WTC11 (cell line): Measurements from ENCODE around the gene UBXN11. TPM values are rescaled to one million over a fixed set of nuclear protein-coding genes. Genes with fewer than 3 reads are reported as not detected.
"Not testable (repeated sequence)": the region's sequence is repeated elsewhere in the genome, so short reads cannot be mapped to it uniquely, and the experiment has no call there.

Experiments
- ATAC-seq: fragments of 200-7000 bp; cut with Tn5 transposase; 2 replicates; pipeline ENCODE4 v1.10.0; 2021; ENCODE audit warnings: mild to moderate bottlenecking, moderate library complexity
- CTCF ChIA-PET: fragments of 300-600 bp; sonication (Branson Sonifier 250); formaldehyde crosslinking; loops from one replicate; lab custom pipeline; 2021; ENCODE audit warnings: antibody characterized with exemption; lab: Charles Lee
- POLR2A ChIA-PET: fragments of 350-600 bp; sonication (Branson Sonifier 250); formaldehyde crosslinking; loops from one replicate; lab custom pipeline; 2021; ENCODE audit warnings: antibody characterized with exemption; lab: Charles Lee
- DNase-seq: peaks from one replicate; pipeline ENCODE4 v3.0.0; 2021; ENCODE audit warnings: low spot score
- H3K27ac Mint-ChIP-seq: 2 replicates; pipeline ENCODE4 v1.8.0; 2021; ENCODE audit warnings: mixed read lengths
- H3K27me3 Mint-ChIP-seq: 2 replicates; pipeline ENCODE4 v1.8.0; 2021; ENCODE audit warnings: low read depth, mild to moderate bottlenecking, moderate library complexity, mixed read lengths
- H3K36me3 Mint-ChIP-seq: 2 replicates; pipeline ENCODE4 v1.8.0; 2021; ENCODE audit warnings: mixed read lengths
- H3K4me1 Mint-ChIP-seq: 2 replicates; pipeline ENCODE4 v1.8.0; 2022; ENCODE audit warnings: mixed read lengths
- H3K4me3 Mint-ChIP-seq: 2 replicates; pipeline ENCODE4 v1.8.0; 2021; ENCODE audit warnings: mild to moderate bottlenecking, moderate library complexity, mixed read lengths
- H3K9me3 Mint-ChIP-seq: 2 replicates; pipeline ENCODE4 v1.8.0; 2021; ENCODE audit warnings: mixed read lengths
- FOXP1 ChIP-seq: sonication (generic); formaldehyde crosslinking; IDR thresholded peaks from 2 replicates; pipeline ENCODE4 v1.8.0; 2022; ENCODE audit warnings: missing genetic modification reagents, mild to moderate bottlenecking, moderate library complexity, borderline replicate concordance
- GABPB1 ChIP-seq: sonication (generic); formaldehyde crosslinking; IDR thresholded peaks from 2 replicates; pipeline ENCODE4 v1.8.1; 2023; ENCODE audit warnings: mild to moderate bottlenecking, missing genetic modification reagents
- JAZF1 ChIP-seq: fragments of 250-450 bp; sonication (Bioruptor Pico); IDR thresholded peaks from 2 replicates; pipeline ENCODE4 v1.9.0; 2021; ENCODE audit warnings: moderate library complexity, mild to moderate bottlenecking, inconsistent platforms
- NR3C1 ChIP-seq: sonication (generic); formaldehyde crosslinking; conservative IDR thresholded peaks from 2 replicates; pipeline ENCODE4 v1.8.1; 2023; ENCODE audit warnings: low read depth, mild to moderate bottlenecking, missing genetic modification reagents
- OVOL2 ChIP-seq: fragments of 250-450 bp; sonication (Bioruptor Pico); IDR thresholded peaks from 2 replicates; pipeline ENCODE4 v1.9.0; 2021; ENCODE audit warnings: mild to moderate bottlenecking, borderline replicate concordance
- RELA ChIP-seq: sonication (generic); formaldehyde crosslinking; IDR thresholded peaks from 2 replicates; pipeline ENCODE4 v1.8.1; 2022; ENCODE audit warnings: missing genetic modification reagents, mild to moderate bottlenecking, borderline replicate concordance
- SOX15 ChIP-seq: fragments of 250-450 bp; sonication (Bioruptor Pico); IDR thresholded peaks from 2 replicates; pipeline ENCODE4 v1.9.0; 2021; ENCODE audit warnings: mild to moderate bottlenecking
- TEAD4 ChIP-seq: sonication (generic); formaldehyde crosslinking; IDR thresholded peaks from 2 replicates; pipeline ENCODE4 v1.8.0; 2022; ENCODE audit warnings: mild to moderate bottlenecking, missing genetic modification reagents
- ZNF219 ChIP-seq: sonication (generic); formaldehyde crosslinking; IDR thresholded peaks from 2 replicates; pipeline ENCODE4 v1.8.0; 2023; ENCODE audit warnings: missing genetic modification reagents, mild to moderate bottlenecking, borderline replicate concordance
- ZNF263 ChIP-seq: sonication (generic); formaldehyde crosslinking; IDR thresholded peaks from 2 replicates; pipeline ENCODE4 v1.8.1; 2022; ENCODE audit warnings: low read depth, mild to moderate bottlenecking, moderate library complexity, missing genetic modification reagents
- total RNA-seq: library from RNA; stranded (reverse); gene quantifications from 3 replicates; pipeline ENCODE4 v1.2.3, GENCODE V29; 2021
- TF ChIP-seq, protein P1 (sequence below): fragments of 250-450 bp; sonication (Bioruptor Pico); IDR thresholded peaks from 2 replicates; pipeline ENCODE4 v1.9.0; 2021; ENCODE audit warnings: moderate library complexity, mild to moderate bottlenecking, inconsistent platforms, borderline replicate concordance
- TF ChIP-seq, protein P2 (sequence below): fragments of 250-450 bp; sonication (Bioruptor Pico); IDR thresholded peaks from 2 replicates; pipeline ENCODE4 v2.1.2; 2022; ENCODE audit warnings: mild to moderate bottlenecking, moderate library complexity
- TF ChIP-seq, protein P3 (sequence below): sonication (generic); formaldehyde crosslinking; IDR thresholded peaks from 2 replicates; pipeline ENCODE4 v1.8.1; 2023; ENCODE audit warnings: mild to moderate bottlenecking, missing genetic modification reagents
- TF ChIP-seq, protein P4 (sequence below): sonication (generic); formaldehyde crosslinking; IDR thresholded peaks from 2 replicates; pipeline ENCODE4 v1.8.1; 2022; ENCODE audit warnings: low read depth, missing genetic modification reagents, borderline replicate concordance
- TF ChIP-seq, protein P5 (sequence below): sonication (generic); formaldehyde crosslinking; IDR thresholded peaks from 2 replicates; pipeline ENCODE4 v1.8.0; 2022; ENCODE audit warnings: missing genetic modification reagents
- TF ChIP-seq, protein P6 (sequence below): sonication (generic); formaldehyde crosslinking; IDR thresholded peaks from 2 replicates; pipeline ENCODE4 v1.8.1; 2023; ENCODE audit warnings: mild to moderate bottlenecking, moderate library complexity, missing genetic modification reagents
- TF ChIP-seq, protein P7 (sequence below): fragments of 200-600 bp; IDR thresholded peaks from 2 replicates; pipeline ENCODE4 v1.8.0; 2022; ENCODE audit warnings: antibody characterized with exemption

Gene UBXN11
- total RNA-seq, 1 experiment from 2014 or later = 14.1 TPM

DNA sequence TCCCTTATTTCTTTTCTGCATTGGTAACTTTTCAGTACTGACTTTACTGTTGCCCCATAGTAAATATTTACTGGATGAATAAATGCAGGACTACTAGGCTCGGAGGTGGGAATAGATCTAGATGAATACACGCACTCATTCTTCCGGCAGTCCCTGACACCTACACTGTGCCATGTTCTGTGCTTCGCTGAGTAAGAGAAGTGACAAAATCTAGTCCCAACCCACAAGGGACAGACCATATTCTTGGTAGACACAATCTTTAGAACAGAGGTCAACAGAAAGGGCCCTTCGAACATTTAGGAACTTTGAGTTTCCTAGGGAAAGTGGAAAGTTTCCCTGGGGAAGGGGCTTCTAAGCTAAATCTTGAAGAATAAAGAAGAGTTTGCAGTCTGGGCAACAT lies 8.1 kb upstream of the UBXN11 start:
- POLR2A ChIA-PET = no interaction called here
- Mint-ChIP-seq H3K9me3 (no peaks in the 10 kb centered on the region), H3K27ac (no peak overlapping the region), H3K4me1 (peaks cover 27% of the 10 kb centered on the region), H3K27me3 (peaks cover 17% of the 10 kb centered on the region), H3K4me3 (no peak overlapping the region), H3K36me3 (no peaks in the 10 kb centered on the region)
- ATAC-seq (no peak), DNase-seq (no peak)
- CTCF ChIA-PET = interaction anchor here (0.6 to 11.1 kb wide), 4 partner anchors 30 to 170 kb away, joined by 3 to 306 read pairs (median 4); partner anchors contain the start of gene SH3BGRL3
- TF ChIP-seq, protein P1, sequence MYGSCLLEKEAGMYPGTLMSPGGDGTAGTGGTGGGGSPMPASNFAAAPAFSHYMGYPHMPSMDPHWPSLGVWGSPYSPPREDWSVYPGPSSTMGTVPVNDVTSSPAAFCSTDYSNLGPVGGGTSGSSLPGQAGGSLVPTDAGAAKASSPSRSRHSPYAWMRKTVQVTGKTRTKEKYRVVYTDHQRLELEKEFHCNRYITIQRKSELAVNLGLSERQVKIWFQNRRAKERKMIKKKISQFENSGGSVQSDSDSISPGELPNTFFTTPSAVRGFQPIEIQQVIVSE (CRISPR knock-in tag) = no peak
- no peak for TF ChIP-seq TEAD4 (CRISPR knock-in tag)
- no peak for TF ChIP-seq GABPB1 (CRISPR knock-in tag)
- TF ChIP-seq, protein P2, sequence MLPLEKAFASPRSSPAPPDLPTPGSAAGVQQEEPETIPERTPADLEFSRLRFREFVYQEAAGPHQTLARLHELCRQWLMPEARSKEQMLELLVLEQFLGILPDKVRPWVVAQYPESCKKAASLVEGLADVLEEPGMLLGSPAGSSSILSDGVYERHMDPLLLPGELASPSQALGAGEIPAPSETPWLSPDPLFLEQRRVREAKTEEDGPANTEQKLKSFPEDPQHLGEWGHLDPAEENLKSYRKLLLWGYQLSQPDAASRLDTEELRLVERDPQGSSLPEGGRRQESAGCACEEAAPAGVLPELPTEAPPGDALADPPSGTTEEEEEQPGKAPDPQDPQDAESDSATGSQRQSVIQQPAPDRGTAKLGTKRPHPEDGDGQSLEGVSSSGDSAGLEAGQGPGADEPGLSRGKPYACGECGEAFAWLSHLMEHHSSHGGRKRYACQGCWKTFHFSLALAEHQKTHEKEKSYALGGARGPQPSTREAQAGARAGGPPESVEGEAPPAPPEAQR = no peak
- TF ChIP-seq ZNF263 = no peak
- no peak for TF ChIP-seq FOXP1 (CRISPR knock-in tag)
- no peak for TF ChIP-seq JAZF1 (CRISPR knock-in tag)
- TF ChIP-seq, protein P3, sequence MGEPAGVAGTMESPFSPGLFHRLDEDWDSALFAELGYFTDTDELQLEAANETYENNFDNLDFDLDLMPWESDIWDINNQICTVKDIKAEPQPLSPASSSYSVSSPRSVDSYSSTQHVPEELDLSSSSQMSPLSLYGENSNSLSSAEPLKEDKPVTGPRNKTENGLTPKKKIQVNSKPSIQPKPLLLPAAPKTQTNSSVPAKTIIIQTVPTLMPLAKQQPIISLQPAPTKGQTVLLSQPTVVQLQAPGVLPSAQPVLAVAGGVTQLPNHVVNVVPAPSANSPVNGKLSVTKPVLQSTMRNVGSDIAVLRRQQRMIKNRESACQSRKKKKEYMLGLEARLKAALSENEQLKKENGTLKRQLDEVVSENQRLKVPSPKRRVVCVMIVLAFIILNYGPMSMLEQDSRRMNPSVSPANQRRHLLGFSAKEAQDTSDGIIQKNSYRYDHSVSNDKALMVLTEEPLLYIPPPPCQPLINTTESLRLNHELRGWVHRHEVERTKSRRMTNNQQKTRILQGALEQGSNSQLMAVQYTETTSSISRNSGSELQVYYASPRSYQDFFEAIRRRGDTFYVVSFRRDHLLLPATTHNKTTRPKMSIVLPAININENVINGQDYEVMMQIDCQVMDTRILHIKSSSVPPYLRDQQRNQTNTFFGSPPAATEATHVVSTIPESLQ (CRISPR knock-in tag) = no peak
- TF ChIP-seq RELA (CRISPR knock-in tag) = no peak
- TF ChIP-seq, protein P4, sequence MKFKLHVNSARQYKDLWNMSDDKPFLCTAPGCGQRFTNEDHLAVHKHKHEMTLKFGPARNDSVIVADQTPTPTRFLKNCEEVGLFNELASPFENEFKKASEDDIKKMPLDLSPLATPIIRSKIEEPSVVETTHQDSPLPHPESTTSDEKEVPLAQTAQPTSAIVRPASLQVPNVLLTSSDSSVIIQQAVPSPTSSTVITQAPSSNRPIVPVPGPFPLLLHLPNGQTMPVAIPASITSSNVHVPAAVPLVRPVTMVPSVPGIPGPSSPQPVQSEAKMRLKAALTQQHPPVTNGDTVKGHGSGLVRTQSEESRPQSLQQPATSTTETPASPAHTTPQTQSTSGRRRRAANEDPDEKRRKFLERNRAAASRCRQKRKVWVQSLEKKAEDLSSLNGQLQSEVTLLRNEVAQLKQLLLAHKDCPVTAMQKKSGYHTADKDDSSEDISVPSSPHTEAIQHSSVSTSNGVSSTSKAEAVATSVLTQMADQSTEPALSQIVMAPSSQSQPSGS (CRISPR knock-in tag) = no peak
- no peak for TF ChIP-seq SOX15 (CRISPR knock-in tag)
- TF ChIP-seq, protein P5, sequence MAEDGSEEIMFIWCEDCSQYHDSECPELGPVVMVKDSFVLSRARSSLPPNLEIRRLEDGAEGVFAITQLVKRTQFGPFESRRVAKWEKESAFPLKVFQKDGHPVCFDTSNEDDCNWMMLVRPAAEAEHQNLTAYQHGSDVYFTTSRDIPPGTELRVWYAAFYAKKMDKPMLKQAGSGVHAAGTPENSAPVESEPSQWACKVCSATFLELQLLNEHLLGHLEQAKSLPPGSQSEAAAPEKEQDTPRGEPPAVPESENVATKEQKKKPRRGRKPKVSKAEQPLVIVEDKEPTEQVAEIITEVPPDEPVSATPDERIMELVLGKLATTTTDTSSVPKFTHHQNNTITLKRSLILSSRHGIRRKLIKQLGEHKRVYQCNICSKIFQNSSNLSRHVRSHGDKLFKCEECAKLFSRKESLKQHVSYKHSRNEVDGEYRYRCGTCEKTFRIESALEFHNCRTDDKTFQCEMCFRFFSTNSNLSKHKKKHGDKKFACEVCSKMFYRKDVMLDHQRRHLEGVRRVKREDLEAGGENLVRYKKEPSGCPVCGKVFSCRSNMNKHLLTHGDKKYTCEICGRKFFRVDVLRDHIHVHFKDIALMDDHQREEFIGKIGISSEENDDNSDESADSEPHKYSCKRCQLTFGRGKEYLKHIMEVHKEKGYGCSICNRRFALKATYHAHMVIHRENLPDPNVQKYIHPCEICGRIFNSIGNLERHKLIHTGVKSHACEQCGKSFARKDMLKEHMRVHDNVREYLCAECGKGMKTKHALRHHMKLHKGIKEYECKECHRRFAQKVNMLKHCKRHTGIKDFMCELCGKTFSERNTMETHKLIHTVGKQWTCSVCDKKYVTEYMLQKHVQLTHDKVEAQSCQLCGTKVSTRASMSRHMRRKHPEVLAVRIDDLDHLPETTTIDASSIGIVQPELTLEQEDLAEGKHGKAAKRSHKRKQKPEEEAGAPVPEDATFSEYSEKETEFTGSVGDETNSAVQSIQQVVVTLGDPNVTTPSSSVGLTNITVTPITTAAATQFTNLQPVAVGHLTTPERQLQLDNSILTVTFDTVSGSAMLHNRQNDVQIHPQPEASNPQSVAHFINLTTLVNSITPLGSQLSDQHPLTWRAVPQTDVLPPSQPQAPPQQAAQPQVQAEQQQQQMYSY = no peak
- no peak for TF ChIP-seq OVOL2 (CRISPR knock-in tag)
- no peak for TF ChIP-seq NR3C1 (CRISPR knock-in tag)
- TF ChIP-seq, protein P6, sequence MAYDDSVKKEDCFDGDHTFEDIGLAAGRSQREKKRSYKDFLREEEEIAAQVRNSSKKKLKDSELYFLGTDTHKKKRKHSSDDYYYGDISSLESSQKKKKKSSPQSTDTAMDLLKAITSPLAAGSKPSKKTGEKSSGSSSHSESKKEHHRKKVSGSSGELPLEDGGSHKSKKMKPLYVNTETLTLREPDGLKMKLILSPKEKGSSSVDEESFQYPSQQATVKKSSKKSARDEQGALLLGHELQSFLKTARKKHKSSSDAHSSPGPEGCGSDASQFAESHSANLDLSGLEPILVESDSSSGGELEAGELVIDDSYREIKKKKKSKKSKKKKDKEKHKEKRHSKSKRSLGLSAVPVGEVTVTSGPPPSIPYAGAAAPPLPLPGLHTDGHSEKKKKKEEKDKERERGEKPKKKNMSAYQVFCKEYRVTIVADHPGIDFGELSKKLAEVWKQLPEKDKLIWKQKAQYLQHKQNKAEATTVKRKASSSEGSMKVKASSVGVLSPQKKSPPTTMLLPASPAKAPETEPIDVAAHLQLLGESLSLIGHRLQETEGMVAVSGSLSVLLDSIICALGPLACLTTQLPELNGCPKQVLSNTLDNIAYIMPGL = no peak
- TF ChIP-seq, protein P7, sequence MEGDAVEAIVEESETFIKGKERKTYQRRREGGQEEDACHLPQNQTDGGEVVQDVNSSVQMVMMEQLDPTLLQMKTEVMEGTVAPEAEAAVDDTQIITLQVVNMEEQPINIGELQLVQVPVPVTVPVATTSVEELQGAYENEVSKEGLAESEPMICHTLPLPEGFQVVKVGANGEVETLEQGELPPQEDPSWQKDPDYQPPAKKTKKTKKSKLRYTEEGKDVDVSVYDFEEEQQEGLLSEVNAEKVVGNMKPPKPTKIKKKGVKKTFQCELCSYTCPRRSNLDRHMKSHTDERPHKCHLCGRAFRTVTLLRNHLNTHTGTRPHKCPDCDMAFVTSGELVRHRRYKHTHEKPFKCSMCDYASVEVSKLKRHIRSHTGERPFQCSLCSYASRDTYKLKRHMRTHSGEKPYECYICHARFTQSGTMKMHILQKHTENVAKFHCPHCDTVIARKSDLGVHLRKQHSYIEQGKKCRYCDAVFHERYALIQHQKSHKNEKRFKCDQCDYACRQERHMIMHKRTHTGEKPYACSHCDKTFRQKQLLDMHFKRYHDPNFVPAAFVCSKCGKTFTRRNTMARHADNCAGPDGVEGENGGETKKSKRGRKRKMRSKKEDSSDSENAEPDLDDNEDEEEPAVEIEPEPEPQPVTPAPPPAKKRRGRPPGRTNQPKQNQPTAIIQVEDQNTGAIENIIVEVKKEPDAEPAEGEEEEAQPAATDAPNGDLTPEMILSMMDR = no peak
- no peak for TF ChIP-seq ZNF219 (CRISPR knock-in tag)

DNA sequence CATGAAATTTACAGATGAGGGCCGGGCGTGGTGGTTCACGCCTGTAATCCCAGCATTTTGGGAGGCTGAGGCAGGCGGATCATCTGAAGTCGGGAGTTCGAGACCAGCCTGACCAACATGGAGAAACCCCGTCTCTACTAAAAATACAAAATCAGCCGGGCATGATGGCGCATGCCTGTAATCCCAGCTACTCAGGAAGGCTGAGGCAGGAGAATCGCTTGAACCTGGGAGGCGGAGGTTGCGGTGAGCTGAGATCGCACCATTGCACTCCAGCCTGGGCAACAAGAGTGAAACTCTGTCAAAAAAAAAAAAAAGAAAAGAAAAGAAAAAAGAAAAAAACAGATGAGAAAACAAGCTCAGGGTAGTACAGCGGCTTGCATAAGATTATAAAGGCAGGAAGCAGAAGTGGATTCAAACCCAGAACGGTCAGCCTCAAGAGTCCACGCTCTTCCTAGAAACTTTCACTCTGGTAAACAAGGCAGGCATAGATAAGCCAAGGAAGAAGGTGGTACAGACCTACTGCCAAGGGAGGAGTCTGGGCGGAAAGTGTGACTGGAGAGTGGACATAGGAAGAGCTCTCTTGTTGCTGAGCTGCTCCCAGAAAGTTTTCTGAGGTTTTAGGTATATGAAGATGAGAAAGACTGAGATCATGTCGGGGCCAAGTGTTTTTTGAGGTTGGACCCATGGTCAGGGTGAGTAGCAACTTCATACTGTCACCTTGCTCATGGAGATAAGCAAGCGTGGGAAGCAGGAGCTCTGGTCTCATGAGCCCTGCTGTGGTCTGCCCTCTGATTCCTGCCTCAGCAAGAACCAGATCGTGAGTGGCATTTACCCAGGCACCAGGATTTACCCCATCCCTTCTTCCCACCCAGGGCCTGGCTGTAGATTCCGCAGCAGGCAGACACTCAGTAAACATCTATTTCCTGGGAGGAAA lies 1.8 kb upstream of the UBXN11 start:
- CTCF ChIA-PET = interaction anchor here (0.6 to 5.2 kb wide), 11 partner anchors 13 to 977 kb away, joined by 3 to 42 read pairs (median 4); partner anchors contain the start of genes CEP85, SH3BGRL3 and ZNF593
- DNase-seq, H3K4me3 Mint-ChIP-seq, H3K36me3 Mint-ChIP-seq, H3K9me3 Mint-ChIP-seq, H3K27me3 Mint-ChIP-seq, ATAC-seq: not testable (repeated sequence)
- Mint-ChIP-seq H3K4me1 (peaks cover 23% of the 10 kb centered on the region), H3K27ac (peak overlapping the region; percentile 19)
- POLR2A ChIA-PET = interaction anchor here (0.7 kb wide), 2 partner anchors 15 to 121 kb away, joined by 5 to 7 read pairs; no protein-coding TSS in a partner anchor
